Measurements from ENCODE around the gene TP53BP2.
A peak's percentile ranks its signal among the peaks of the same experiment; 100 is the strongest.
"Not testable (repeated sequence)": the region's sequence is repeated elsewhere in the genome, so short reads cannot be mapped to it uniquely, and the experiment has no call there.

Gene TP53BP2

DNA sequence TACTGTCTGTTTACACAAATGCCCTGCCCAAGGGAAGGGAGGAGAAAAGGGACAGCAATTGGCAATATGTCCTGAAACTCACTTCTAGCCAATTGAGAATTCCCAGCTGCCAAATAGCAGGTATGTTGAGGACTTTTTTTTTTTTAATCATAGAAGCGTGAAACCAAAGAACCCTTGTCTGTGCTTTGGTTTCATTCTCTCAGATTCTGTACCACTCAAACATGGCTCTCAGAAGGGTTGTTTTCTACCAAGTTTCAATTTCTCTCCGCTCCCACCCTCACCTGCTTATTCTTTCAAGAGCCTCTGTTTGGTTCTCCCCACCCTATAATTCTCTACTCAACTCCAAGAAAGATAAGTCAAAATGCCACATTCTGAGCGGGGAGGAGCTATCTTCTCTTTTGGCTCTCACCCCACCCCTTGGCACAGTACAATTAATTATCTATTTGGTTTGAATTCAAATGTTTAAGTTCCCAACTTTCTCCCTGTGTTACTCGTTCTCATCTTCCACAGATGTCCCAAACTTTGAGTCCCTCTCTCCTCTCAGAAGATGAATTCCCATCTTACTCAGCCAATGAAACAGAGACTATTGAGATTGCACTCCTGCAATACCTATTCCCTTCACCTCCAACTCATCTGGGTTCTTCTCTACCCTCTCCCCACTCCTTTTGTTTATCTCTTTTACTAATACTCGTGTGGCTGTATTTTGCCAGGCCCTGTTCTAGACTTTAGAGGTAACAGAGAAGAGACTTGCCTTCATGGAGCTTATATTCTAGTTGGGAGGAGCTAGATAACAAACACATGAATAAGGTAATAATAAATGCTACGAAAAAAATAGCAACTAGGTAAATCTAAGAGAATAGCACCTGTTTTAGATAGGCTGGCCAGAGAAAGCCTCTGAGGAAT, 3.9 kb upstream of the TP53BP2 start:
- DNase-seq = no peak

DNA sequence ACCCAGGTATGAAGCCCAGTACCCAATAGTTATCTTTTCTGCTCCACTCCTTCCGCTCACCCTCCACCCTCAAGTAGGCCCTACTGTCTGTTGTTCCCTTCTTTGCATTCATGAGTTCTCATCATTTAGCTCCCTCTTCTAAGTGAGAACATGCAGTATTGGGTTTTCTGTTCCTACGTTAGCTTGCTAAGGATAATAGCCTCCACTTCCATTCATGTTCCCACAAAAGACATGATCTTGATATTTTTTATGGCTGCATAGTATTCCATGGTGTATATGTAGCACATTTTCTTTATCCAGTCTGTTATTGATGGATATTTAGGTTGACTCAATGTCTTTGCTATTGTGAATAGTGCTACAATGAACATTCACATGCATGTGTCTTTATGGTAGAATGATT, 2.8 kb upstream of the TP53BP2 start:
- no peak for DNase-seq

- DNase-seq = no peak
Measured at GRCh38 chr1:223847781-223848345, 2.1 kb upstream of the TP53BP2 start.

GRCh38 chr1:223845037-223845809, 524 bp downstream of the TP53BP2 start:
- peak; percentile 77 for DNase-seq

DNA sequence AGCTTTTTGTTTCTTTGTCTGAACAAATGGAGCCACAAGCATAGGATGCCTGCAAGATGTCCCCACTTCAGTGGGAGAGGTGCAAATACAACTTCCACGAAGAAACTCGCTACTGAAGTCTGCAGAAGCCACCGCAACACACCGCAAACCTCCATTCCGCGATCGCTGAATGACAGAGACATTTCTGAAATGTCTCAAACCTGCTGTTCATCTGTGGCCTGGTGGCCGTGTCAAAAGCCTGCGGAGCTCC, 1.0 kb downstream of the TP53BP2 start:
- peak; percentile 77 for DNase-seq

DNA sequence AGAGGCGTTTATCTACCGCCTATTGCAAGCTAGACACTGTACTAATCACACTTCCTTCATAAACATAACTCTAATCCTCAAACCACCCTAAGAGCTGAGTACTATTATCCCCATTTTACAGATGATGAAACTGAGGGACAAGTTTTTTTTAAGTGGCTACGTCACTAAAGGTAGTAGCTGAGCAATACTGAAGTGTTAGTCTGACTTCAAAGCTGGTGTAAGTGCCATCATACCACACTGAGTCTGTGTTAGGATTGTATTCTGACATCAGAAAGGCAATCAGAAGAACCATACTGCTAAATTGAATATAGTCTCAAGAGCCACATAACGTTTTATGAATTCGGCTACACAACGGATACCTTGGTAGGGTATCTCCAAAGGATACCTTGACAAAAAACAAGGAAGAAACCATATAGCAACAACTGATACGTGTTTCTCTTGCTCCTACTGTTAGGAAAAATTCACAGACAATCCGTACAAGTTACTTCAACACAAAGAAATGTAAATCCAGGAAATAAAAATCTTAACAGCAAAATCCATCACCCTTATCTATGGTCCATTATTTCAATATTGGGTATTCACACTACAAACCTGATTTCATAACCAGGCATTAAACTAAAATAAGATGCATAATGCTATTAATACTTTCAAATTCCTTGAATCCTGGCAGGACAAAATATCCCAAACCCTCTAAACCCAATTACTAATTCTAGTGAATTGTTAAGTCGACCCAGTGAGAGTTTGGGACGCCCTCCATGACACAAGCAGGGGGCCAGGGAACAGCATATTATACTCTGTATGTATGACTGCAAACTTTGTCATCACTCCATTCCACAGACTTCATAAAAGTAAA, 1.6 kb downstream of the TP53BP2 start:
- no peak for DNase-seq

GRCh38 chr1:223842784-223843183, 3.0 kb downstream of the TP53BP2 start:
- no peak for DNase-seq

DNA sequence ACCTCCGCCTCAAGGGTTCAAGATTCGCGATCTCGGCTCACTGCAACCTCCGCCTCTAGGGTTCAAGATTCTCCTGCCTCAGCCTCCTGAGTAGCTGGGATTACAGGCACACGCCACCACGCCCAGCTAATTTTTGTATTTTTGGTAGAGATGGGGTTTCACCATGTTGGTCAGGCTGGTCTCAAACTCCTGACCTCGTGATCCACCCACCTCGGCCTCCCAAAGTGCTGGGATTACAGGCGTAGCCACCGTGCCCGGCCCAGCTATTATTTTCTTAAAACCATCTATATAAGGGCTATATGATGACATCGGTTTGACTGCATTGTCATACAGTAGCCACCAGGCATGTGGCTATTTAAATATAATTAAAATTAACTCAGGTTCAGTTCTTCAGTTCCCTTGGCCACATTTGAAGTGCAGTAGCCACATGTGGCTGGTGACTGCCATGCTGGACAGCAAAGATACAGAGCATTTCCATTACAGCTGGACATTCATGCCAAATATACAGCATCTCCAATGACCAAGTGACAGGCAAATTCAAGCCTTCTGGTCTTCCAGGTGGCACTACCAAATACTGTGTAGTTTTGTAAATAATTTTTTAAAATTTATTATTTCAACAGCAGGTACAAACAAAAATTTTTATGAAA, 3.6 kb downstream of the TP53BP2 start:
- DNase-seq = not testable (repeated sequence)

GRCh38 chr1:223840254-223840653, 5.5 kb downstream of the TP53BP2 start:
- DNase-seq = no peak

DNA sequence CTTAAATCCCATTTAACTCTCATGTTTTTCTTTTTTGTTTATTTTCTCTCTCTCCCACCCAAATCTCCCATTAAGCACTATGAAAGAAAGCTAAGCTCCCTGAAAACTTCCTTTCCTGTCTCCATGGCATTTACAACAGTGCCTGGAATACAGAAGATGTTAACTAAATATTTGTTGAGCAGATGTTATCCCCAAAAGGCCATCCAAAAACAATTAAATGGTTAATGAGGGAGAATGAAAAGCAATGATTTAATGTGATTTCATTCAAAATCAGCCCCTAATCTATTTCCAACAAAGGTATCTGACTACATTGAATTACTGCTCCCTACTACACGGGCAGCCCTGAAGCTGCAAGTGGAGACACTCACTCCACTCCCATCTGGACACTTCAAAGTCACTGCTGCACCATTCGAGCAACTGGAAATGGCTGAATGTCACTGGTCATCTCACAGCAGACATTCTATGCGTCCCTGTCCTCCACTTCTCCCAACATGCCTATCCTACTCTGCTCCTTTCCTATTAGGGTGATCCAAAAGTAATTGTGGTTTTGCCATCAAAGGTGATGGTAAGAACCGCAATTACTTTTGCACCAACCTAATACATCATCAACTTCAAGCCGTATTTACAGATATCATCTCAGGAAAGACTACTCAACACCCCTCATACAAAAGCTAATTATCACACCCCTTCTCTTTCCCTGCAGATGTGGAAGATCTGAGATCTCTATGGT, 7.5 kb downstream of the TP53BP2 start:
- DNase-seq = no peak

- DNase-seq = no peak
Measured at GRCh38 chr1:223837687-223838086, 8.1 kb downstream of the TP53BP2 start.

GRCh38 chr1:223837206-223837605, 8.5 kb downstream of the TP53BP2 start:
- no peak for DNase-seq

GRCh38 chr1:223836586-223836985, 9.2 kb downstream of the TP53BP2 start:
- no peak for DNase-seq

- no peak for DNase-seq
Measured at GRCh38 chr1:223835754-223836153, 10.0 kb downstream of the TP53BP2 start.

DNA sequence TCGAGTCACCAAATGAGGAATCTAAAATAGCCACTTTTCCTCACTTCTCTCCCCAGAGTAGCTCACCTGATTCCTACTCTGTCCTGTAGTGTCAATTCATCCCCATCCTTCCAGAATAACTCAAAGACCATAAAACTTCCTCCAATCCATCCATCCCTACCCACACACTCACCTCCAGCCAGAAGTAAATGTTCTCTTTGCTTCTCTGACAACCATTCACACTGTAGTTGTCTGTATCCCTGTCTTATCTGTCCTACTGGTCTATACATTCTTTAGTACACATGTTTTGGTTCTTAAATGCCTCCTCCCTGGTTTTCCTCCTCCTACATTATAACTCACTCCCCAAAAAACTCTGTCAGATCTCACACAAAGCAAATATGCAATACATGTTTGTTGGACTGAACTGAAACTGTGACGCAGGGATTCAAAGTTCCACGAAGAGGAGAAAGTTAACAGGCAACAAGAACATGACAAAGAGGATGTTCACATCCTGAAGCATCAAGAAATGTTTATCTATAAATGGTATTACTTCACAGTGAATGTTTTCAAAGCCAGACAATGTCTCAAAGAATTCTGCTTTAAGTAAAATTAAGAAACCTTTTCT, 11.0 kb downstream of the TP53BP2 start:
- no peak for DNase-seq

- DNase-seq = no peak
Measured at GRCh38 chr1:223833948-223834347, 11.8 kb downstream of the TP53BP2 start.

DNA sequence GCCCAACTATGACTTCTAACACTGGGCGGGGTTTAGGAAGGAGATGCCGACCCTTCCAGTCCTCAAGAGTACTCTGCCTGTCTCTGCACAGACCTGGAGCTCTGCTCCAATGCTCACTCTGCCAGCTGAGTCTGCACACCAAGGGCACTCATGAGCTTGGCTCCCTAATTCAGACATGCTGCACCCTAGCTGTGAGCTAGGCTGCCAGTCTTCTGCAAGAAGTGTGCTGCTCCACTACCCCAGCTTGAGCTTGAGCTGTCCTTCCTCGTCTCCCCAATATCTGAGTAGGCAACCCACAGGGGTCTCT, 13.2 kb downstream of the TP53BP2 start:
- no peak for DNase-seq

GRCh38 chr1:223831755-223832636, 13.8 kb downstream of the TP53BP2 start:
- DNase-seq = no peak

DNA sequence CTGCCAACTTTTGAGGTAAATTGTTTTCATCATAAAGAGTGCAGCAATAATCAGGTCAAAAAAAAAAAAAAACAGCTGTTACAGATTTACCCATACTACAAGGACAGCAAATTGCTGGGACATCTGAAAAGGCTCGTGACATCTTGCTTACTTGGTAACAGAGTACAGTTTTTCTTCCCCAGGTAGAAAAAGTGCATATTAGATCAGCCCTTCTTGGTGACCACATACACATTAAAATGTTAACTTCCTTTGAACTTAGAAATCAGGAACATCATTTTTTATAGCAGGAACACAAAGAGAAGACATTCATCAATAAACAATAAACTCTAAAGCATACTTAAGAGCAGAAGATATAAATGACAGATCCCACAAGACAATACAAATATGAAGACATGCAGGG, 16.1 kb downstream of the TP53BP2 start:
- DNase-seq = no peak

- DNase-seq = no peak
Measured at GRCh38 chr1:223828162-223828848, 17.4 kb downstream of the TP53BP2 start.

Measured in NCI-H1092 treated with DMSO at 0.1 percent for 48 hours (cell line).